SK-N-MC (cell line): ENCODE results near the gene ARFRP1.

Source experiments
- DNase-seq: peaks from one replicate; pipeline ENCODE4 v3.0.0-alpha.2; 2011; ENCODE audit warnings: low read depth, low spot score
- H3K27ac ChIP-seq: fragments of 200-600 bp; sonication (generic); 2 replicates; pipeline ENCODE4 v1.5.1; 2016; ENCODE audit warnings: mixed run types
- H3K36me3 ChIP-seq: fragments of 200-600 bp; sonication (generic); 2 replicates; pipeline ENCODE4 v1.6.1; 2017; ENCODE audit warnings: antibody characterized with exemption, low read length, mixed read lengths; ENCODE audit not compliant: insufficient read depth
- H3K4me3 ChIP-seq: fragments of 200-600 bp; sonication (generic); 2 replicates; pipeline ENCODE4 v1.5.1; 2016
- H3K9ac ChIP-seq: fragments of 200-600 bp; sonication (generic); 2 replicates; pipeline ENCODE4 v1.8.0; 2017; ENCODE audit warnings: mixed run types, mixed read lengths; ENCODE audit not compliant: insufficient read length
- H3K9me3 ChIP-seq: fragments of 200-600 bp; sonication (generic); 2 replicates; pipeline ENCODE4 v1.6.1; 2017; ENCODE audit warnings: low read depth, mild to moderate bottlenecking, antibody characterized with exemption, low read length, moderate library complexity, mixed read lengths
- EZH2 ChIP-seq: fragments of 200-600 bp; sonication (generic); IDR thresholded peaks from one replicate; pipeline ENCODE4 v1.6.1; 2017; ENCODE audit warnings: antibody characterized with exemption
- FOXP2 ChIP-seq: optimal IDR thresholded peaks from 2 replicates; pipeline ENCODE3; 2011; ENCODE audit warnings: mild to moderate bottlenecking, moderate library complexity; ENCODE audit not compliant: insufficient read depth; ENCODE audit errors: extremely low read length, control extremely low read depth
- POLR2AphosphoS5 ChIP-seq: IDR thresholded peaks from 2 replicates; pipeline ENCODE4 v1.6.1; 2012; ENCODE audit warnings: mild to moderate bottlenecking, low read depth, low read length, borderline replicate concordance

ARFRP1 gene

DNA sequence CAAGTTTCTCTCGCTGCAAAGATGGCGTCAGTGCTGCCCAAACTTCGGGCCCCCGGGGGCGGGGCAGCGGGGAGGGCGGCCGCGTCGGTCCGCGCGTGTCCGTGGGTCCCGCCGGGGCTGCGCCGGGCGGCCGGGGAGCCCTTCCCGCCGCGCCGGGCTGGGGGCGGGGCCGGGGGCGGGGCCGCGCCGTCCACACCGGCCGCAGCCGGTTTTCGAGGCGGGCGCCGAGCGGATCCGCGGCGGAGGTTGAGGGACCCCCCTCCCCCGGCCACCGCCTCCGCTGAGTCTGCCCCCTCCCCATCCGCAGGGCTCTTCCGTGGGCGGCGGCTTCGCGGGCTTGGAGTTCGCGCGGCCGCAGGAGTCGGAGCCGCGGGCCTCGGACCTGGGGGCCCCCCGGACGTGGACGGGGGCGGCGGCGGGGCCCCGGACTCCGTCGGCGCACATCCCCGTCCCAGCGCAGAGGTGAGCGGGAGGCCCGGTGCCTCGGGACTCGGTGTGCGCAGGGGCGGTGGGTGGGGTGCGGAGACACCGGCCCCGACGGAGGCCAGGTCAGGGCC, 32.4 kb upstream of the ARFRP1 start:
- Histone ChIP-seq H3K27ac (no peak overlapping the region), H3K36me3 (peaks cover 3% of the 10 kb centered on the region; the same call in 1 of the 2 replicates), H3K9ac (peak overlapping the region; percentile 55), H3K4me3 (peak overlapping the region; percentile 82), H3K9me3 (no peaks in the 10 kb centered on the region)
- TF ChIP-seq FOXP2 = no peak
- TF ChIP-seq POLR2AphosphoS5 = no peak
- no peak for TF ChIP-seq EZH2
- DNase-seq = no peak

DNA sequence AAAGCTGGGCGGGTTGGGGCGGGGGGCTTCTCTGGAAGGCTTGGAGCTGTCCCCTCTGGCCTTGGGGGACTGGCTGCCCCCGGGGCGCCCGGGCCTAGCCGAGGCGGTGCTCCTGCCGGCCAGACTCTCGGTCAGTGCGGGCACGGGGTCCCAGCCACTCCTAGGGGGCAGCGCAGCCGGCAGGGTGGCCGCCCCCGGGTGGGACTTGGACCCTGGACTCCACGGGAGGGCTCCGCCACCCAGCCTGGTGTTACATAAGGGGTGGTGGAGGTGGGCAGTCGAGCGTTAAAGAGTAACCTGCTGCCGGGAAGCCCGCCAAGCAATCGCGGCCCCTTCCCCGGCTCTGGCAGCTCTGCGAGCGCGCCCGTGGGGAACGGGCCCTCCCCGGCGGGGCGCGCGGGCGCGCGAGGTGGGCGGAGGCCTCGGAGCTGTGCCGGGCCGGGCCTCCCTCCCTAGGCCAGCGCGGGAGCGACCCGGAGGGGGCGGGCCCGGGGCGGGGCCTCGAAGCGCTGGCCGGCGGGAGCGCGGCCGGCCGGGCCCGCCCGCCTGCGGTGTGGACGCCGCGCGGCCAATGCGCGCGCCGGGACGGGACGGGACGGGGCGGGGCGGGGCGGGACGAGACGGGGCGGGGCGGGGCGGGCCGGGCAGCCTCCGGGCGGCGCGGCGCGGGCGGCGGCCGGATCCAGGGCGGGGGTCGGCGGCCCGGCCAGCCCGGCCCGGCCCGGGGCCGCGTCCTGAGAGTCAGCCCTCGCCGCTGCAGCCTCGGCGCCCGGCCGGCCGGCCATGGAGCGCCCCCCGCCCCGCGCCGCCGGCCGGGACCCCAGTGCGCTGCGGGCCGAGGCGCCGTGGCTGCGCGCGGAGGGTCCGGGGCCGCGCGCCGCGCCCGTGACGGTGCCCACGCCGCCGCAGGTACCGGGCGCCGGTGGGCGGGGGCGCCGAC, 31.6 kb upstream of the ARFRP1 start, which contains the start of gene SLC2A4RG:
Gene SLC2A4RG, plus strand, starts transcription at position 647 of the 940 bp plus-strand sequence. Its CDS starts 137 bp downstream, at position 784.
- Histone ChIP-seq H3K36me3 (peaks cover 3% of the 10 kb centered on the region; the same call in 1 of the 2 replicates), H3K9ac (peak within 1 kb of the TSS; percentile 55), H3K9me3 (no peaks in the 10 kb centered on the region), H3K4me3 (peak within 1 kb of the TSS; percentile 82), H3K27ac (no peak within 1 kb of the TSS)
- no peak for DNase-seq
- no peak for TF ChIP-seq EZH2
- TF ChIP-seq POLR2AphosphoS5 = no peak
- TF ChIP-seq FOXP2 = no peak

DNA sequence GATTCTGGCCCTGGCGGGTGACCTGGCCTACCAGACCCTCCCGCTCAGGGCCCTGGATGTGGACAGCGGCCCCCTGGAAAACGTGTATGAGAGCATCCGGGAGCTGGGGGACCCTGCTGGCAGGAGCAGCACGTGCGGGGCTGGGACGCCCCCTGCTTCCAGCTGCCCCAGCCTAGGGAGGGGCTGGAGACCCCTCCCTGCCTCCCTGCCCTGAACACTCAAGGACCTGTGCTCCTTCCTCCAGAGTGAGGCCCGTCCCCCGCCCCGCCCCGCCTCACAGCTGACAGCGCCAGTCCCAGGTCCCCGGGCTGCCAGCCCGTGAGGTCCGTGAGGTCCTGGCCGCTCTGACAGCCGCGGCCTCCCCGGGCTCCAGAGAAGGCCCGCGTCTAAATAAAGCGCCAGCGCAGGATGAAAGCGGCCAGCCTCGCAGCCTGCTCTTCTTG, 30.9 kb upstream of the ARFRP1 start:
- DNase-seq = no peak
- Histone ChIP-seq H3K9ac (no peak overlapping the region), H3K36me3 (peaks cover 3% of the 10 kb centered on the region; the same call in 1 of the 2 replicates), H3K27ac (no peak overlapping the region), H3K4me3 (no peak overlapping the region), H3K9me3 (no peaks in the 10 kb centered on the region)
- TF ChIP-seq FOXP2 (no peak), POLR2AphosphoS5 (no peak), EZH2 (no peak)

DNA sequence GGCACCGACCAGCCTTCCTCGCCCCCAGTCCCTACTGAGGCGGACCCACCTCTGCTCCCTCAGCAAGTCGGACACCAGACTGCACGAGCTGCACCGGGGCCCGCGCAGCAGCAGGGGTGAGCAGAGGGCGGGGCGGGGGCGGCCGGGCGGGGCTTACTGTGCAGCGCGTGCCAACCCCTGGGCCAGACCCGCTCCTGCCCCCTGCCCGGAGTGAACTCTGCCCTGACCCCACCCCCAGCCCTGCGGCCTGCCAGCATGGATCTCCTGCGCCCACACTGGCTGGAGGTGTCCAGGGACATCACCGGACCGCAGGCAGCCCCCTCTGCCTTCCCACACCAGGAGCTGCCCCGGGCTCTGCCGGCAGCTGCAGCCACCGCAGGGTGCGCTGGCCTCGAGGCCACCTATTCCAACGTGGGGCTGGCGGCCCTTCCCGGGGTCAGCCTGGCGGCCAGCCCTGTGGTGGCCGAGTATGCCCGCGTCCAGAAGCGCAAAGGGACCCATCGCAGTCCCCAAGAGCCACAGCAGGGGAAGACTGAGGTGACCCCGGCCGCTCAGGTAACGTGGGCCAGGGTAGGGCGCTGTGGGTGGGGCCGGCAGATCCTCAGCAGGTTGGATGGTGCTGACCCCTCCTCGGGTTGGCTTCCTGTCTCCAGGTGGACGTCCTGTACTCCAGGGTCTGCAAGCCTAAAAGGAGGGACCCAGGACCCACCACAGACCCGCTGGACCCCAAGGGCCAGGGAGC, 30.3 kb upstream of the ARFRP1 start:
- Histone ChIP-seq H3K4me3 (no peak overlapping the region), H3K9ac (no peak overlapping the region)
- no peak for DNase-seq

DNA sequence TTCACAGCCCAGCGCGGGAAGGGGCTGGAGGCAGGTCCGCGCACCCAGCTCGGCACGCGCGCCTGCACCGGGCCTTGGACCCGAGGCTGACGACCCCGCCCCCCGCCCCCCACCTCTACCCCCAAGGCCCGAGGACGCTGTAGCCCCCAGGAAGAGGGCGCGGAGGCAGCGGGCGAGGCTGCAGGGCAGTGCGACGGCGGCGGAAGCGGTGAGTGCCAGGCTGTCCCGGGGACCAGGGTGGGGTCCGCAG, 29.8 kb upstream of the ARFRP1 start:
- Histone ChIP-seq H3K27ac (no peak overlapping the region), H3K36me3 (peaks cover 3% of the 10 kb centered on the region; the same call in 1 of the 2 replicates), H3K9ac (no peak overlapping the region), H3K4me3 (no peak overlapping the region), H3K9me3 (no peaks in the 10 kb centered on the region)
- TF ChIP-seq EZH2 = no peak
- no peak for TF ChIP-seq POLR2AphosphoS5
- TF ChIP-seq FOXP2 = no peak
- no peak for DNase-seq

More for the DNA sequence above, 30.3 kb upstream of the ARFRP1 start:
- Histone ChIP-seq H3K27ac (no peak overlapping the region), H3K36me3 (peaks cover 3% of the 10 kb centered on the region; the same call in 1 of the 2 replicates), H3K9me3 (no peaks in the 10 kb centered on the region)
- TF ChIP-seq POLR2AphosphoS5 (no peak), EZH2 (no peak), FOXP2 (no peak)

DNA sequence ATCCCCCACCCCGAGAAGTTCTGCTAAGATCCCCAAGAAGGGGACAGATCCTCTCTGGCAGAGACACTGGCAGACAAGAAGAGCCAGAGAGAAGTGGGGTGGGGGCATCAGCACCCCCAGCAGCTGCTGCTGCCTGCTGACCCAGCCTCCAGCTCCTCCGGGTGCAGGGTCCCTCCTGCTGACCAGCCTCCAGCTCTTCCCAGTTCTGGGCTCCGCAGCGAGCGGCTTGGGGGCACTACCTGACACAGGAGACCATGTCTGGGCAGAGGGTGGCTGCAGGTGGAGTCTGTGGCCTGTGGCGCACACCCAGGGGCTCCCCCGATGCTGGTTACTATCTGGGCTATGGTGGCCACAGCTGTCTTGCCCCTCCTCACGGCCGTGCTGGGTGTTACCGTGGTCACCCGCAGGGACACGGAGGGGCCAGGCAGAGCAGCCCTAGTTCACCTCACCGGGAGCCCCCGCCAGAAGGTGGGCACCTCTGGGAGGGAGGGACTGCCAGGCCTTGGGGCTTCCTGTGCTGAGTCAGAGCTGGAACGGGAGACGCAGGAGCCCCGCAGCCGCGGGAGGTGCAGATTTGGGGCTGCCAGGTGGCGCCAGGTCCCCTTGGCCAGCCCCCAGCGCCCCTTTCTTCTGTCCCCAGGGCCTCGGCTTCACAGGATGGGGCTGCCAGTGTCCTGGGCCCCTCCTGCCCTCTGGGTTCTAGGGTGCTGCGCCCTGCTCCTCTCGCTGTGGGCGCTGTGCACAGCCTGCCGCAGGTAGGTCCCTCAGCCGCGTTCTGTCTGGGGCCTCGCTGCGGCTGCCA, 29.3 kb upstream of the ARFRP1 start:
- no peak for DNase-seq
- H3K9ac ChIP-seq = no peak overlapping the region
- no peak overlapping the region for H3K27ac ChIP-seq
- TF ChIP-seq EZH2 (no peak), POLR2AphosphoS5 (no peak), FOXP2 (no peak)
- H3K36me3 ChIP-seq = peaks cover 3% of the 10 kb centered on the region; the same call in 1 of the 2 replicates
- no peaks in the 10 kb centered on the region for H3K9me3 ChIP-seq
- no peak overlapping the region for H3K4me3 ChIP-seq

DNA sequence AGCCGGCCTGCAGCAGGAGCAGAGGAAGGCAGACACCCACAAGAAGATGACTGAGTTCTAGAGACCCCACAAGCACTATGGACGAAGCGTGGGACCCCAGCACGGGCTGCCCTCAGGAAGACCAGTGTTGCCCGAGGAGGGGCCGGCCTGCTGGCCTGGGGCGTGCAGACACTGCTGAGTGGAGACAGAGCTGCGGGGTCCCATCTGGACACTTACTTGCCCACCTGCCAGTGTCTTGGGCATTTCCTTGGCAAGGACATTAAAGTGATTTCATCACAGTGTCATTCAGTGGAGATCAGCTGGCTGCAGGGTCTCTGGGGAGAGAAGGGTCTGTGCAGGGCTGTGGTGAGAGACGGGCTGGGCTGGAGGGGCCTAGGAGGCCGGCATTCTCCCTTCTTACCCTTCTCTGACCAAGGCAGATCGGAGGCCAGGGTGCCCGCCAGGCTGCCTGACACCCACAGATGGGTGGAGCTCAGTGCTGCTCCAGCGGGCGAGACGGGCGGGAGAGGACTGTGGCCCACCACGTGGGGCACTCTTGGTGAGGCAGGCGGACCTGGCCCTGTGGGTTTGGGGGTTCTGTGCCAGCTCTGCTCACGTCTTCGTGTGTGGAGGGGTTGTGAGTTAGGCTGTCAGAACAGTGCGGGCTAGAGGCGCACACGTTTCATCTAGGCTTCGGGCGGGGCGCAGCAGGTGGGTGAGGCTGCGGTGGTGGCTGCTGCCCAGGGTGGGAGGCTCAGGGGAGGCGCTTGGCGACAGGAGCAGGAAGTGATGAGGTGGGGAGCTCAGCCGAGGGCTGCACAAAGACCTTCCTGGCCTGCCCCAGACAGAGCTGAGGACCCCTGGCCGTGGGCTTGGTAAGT, 28.3 kb upstream of the ARFRP1 start, which contains the start of gene LIME1:
Gene LIME1, plus strand, starts transcription at position 806 of the 860 bp plus-strand sequence. CDS start 886 bp downstream, outside the sequence.
- H3K27ac ChIP-seq = no peak within 1 kb of the TSS
- no peaks in the 10 kb centered on the region for H3K36me3 ChIP-seq
- no peak for DNase-seq
- no peak for TF ChIP-seq EZH2
- TF ChIP-seq FOXP2 = no peak
- no peak for TF ChIP-seq POLR2AphosphoS5
- H3K4me3 ChIP-seq = no peak within 1 kb of the TSS
- H3K9me3 ChIP-seq = no peaks in the 10 kb centered on the region
- no peak within 1 kb of the TSS for H3K9ac ChIP-seq
